Superior temporal gyrus (tissue), 1 donor: ENCODE data around the gene FAM169A.
"Not testable (repeated sequence)": the region's sequence is repeated elsewhere in the genome, so short reads cannot be mapped to it uniquely, and the experiment has no call there.

Experiments
- DNase-seq: peaks from one replicate; pipeline ENCODE4 v3.0.0-alpha.2; 2016; ENCODE audit errors: extremely low spot score

The FAM169A gene

GRCh38 chr5:74801941-74802340, 64.2 kb downstream of the FAM169A start:
- no peak for DNase-seq

- DNase-seq = no peak
Measured at GRCh38 chr5:74801197-74801596, 65.0 kb downstream of the FAM169A start.

- peak; percentile 77 for DNase-seq
Measured at GRCh38 chr5:74798977-74799911, 66.9 kb downstream of the FAM169A start.

- DNase-seq = not testable (repeated sequence)
Measured at GRCh38 chr5:74791669-74792068, 74.5 kb downstream of the FAM169A start.

GRCh38 chr5:74787424-74787823, 78.8 kb downstream of the FAM169A start:
- DNase-seq = no peak

GRCh38 chr5:74786851-74787250, 79.3 kb downstream of the FAM169A start:
- DNase-seq = no peak

- no peak for DNase-seq
Measured at GRCh38 chr5:74778609-74779008, 87.6 kb downstream of the FAM169A start.

- DNase-seq = no peak
Measured at GRCh38 chr5:74772359-74772758, 93.8 kb downstream of the FAM169A start.

- DNase-seq = no peak
Measured at GRCh38 chr5:74767579-74767913, 98.6 kb downstream of the FAM169A start.

GRCh38 chr5:74766849-74767578, 99.2 kb downstream of the FAM169A start, which contains the start of the genes GFM2 and NSA2:
Gene GFM2, minus strand, starts transcription at chr5:74767117. Its CDS starts 3,375 bp downstream, at chr5:74763742.
Gene NSA2, plus strand, starts transcription at chr5:74767249. Its CDS starts 112 bp downstream, at chr5:74767361.
- peak; percentile 99 for DNase-seq

GRCh38 chr5:74766418-74766848, 99.8 kb downstream of the FAM169A start:
- no peak for DNase-seq

GRCh38 chr5:74765929-74766328, 100.3 kb downstream of the FAM169A start:
- no peak for DNase-seq

GRCh38 chr5:74765201-74765600, 101.0 kb downstream of the FAM169A start:
- DNase-seq = no peak

GRCh38 chr5:74763504-74763903, 102.7 kb downstream of the FAM169A start:
- DNase-seq = no peak

- DNase-seq = no peak
Measured at GRCh38 chr5:74762599-74762998, 103.6 kb downstream of the FAM169A start.

GRCh38 chr5:74761241-74761640, 104.9 kb downstream of the FAM169A start:
- no peak for DNase-seq

GRCh38 chr5:74748742-74749141, 117.4 kb downstream of the FAM169A start:
- DNase-seq = not testable (repeated sequence)

- no peak for DNase-seq
Measured at GRCh38 chr5:74738406-74738805, 127.8 kb downstream of the FAM169A start.

- peak; percentile 45 for DNase-seq
Measured at GRCh38 chr5:74736759-74737158, 129.4 kb downstream of the FAM169A start.
